HepG2 (cell line): ENCODE measurements around the gene FAM234A. TPM values are rescaled to one million over a fixed set of nuclear protein-coding genes. Genes with fewer than 3 reads are reported as not detected.

ENCODE experiments used
- ATAC-seq: fragments of 200-7000 bp; cut with Tn5 transposase; 3 replicates; pipeline ENCODE4 v1.9.1; 2020; ENCODE audit warnings: mild to moderate bottlenecking, moderate library complexity
- BruUV-seq: library from RNA; stranded (reverse); fragments of 400-500 nt; replicated peaks from 2 replicates; lab custom pipeline; 2021; lab: Mats Ljungman, UMichigan
- CTCF ChIA-PET: fragments of 300-600 bp; formaldehyde crosslinking; extraction: SDS; loops from one replicate; lab custom pipeline; 2021; ENCODE audit warnings: low total read pairs, inconsistent platforms, low intra/inter-chr PET ratio; lab: Yijun Ruan, JAX
- POLR2A ChIA-PET: fragments of 350-600 bp; sonication (Branson Sonifier 250); formaldehyde crosslinking; loops from one replicate; lab custom pipeline; 2020; ENCODE audit warnings: antibody characterized with exemption, inconsistent platforms; lab: Yijun Ruan, JAX
- DNase-seq: peaks from one replicate; pipeline ENCODE4 v3.0.0-alpha.2; 2015; ENCODE audit warnings: low spot score
- FAIRE-seq: peaks from 3 replicates; lab custom pipeline; 2011; peaks lifted over from hg19 to GRCh38; lab: Jason Lieb, UNC
- H2AFZ ChIP-seq: one replicate; pipeline ENCODE4 v1.6.1; 2011; ENCODE audit warnings: low read length, inconsistent platforms
- H3K27ac ChIP-seq: fragments of 300-600 bp; 3 replicates; pipeline ENCODE4 v1.8.0; 2011; ENCODE audit warnings: mixed run types, mild to moderate bottlenecking, mixed read lengths, low read length, inconsistent platforms; ENCODE audit not compliant: insufficient read depth; ENCODE audit errors: extremely low read length
- H3K27me3 ChIP-seq, 2 experiments: fragments of 200-600 bp in 1 of 2; 2 replicates in 1 of 2; 3 replicates in 1 of 2; pipeline versions ENCODE4 v1.6.0 to v1.8.0; 2011; ENCODE audit warnings: low read length in 2 of 2, mild to moderate bottlenecking in 2 of 2, moderate library complexity in 2 of 2, inconsistent platforms in 1 of 2; ENCODE audit not compliant: insufficient read depth in 2 of 2, control insufficient read depth in 1 of 2
- H3K36me3 ChIP-seq, 2 experiments: fragments of 200-600 bp in 1 of 2; replicated peaks in 1 of 2; 2 replicates in 1 of 2; 3 replicates in 1 of 2; pipeline versions ENCODE4 v1.5.1 to v1.8.0; 2011; ENCODE audit warnings: low read length in 2 of 2, inconsistent platforms in 1 of 2; ENCODE audit not compliant: insufficient read depth in 2 of 2, control insufficient read depth in 1 of 2
- H3K4me1 ChIP-seq: 2 replicates; pipeline ENCODE4 v1.5.1; 2012; ENCODE audit warnings: low read length, inconsistent platforms; ENCODE audit not compliant: insufficient read depth
- H3K4me2 ChIP-seq: 2 replicates; pipeline ENCODE4 v1.6.0; 2011; ENCODE audit warnings: low read depth, low read length, inconsistent platforms
- H3K4me3 ChIP-seq, 3 experiments: fragments of 200-600 bp in 1 of 3; sonication (generic), shearing (Covaris generic) in 1 of 3; replicated peaks in 1 of 3; 2 replicates each; pipeline ENCODE4 v1.5.1; 2011 to 2016; ENCODE audit warnings: low read length in 3 of 3, inconsistent platforms in 2 of 3, low read depth in 2 of 3, mild to moderate bottlenecking in 2 of 3, control low read depth in 1 of 3, mixed read lengths in 1 of 3; ENCODE audit not compliant: insufficient read depth in 1 of 3
- H3K79me2 ChIP-seq: one replicate; pipeline ENCODE4 v1.6.1; 2011; ENCODE audit warnings: low read length, inconsistent platforms; ENCODE audit not compliant: insufficient read depth
- H3K9ac ChIP-seq: 2 replicates; pipeline ENCODE4 v1.6.0; 2011; ENCODE audit warnings: mild to moderate bottlenecking, low read depth, low read length, inconsistent platforms; ENCODE audit not compliant: insufficient read depth
- H3K9me3 ChIP-seq: 2 replicates; pipeline ENCODE4 v1.5.1; 2012; ENCODE audit warnings: mild to moderate bottlenecking, low read length
- H4K20me1 ChIP-seq: 2 replicates; pipeline ENCODE4 v1.6.0; 2011; ENCODE audit warnings: inconsistent platforms, mild to moderate bottlenecking, low read length, moderate library complexity; ENCODE audit not compliant: insufficient read depth
- AGO2 ChIP-seq: fragments of 200-400 bp; formaldehyde crosslinking; optimal IDR thresholded peaks from 2 replicates; pipeline ENCODE3; 2017; ENCODE audit warnings: mild to moderate bottlenecking, low read depth, low read length, moderate library complexity
- GATAD1 ChIP-seq: IDR thresholded peaks from 2 replicates; pipeline ENCODE4 v1.6.1; 2016; ENCODE audit warnings: missing genetic modification reagents, missing compliant biosample characterization
- IKZF4 ChIP-seq: sonication (generic); formaldehyde crosslinking; IDR thresholded peaks from 2 replicates; pipeline ENCODE4 v1.5.1; 2020; ENCODE audit warnings: borderline replicate concordance, mild to moderate bottlenecking, low read depth, missing genetic modification reagents; ENCODE audit errors: not compliant biosample characterization
- RBAK ChIP-seq: sonication (generic); formaldehyde crosslinking; IDR thresholded peaks from 2 replicates; pipeline ENCODE4 v1.5.1; 2020; ENCODE audit warnings: mild to moderate bottlenecking, missing genetic modification reagents
- ZFP82 ChIP-seq: sonication (generic); formaldehyde crosslinking; IDR thresholded peaks from 2 replicates; pipeline ENCODE4 v1.5.1; 2020; ENCODE audit warnings: mild to moderate bottlenecking, missing genetic modification reagents, borderline replicate concordance
- ZNF207 ChIP-seq: fragments of 450-650 bp; IDR thresholded peaks from 2 replicates; pipeline ENCODE4 v1.6.1; 2016; ENCODE audit warnings: antibody characterized with exemption, borderline replicate concordance
- WGBS: methylation state at CpG from one replicate; pipeline ENCODE4 v1.1.6; 2017; ENCODE audit warnings: low lambda C conversion rate; 5-methylcytosine and 5-hydroxymethylcytosine counted together
- in situ Hi-C: cut with HindIII; loops from 2 replicates; pipeline ENCODE4 v1.10.0; 2017; ENCODE audit warnings: low pct_unique_long_range_greater_than_20kb; ENCODE audit not compliant: extremely low pct_ligation_motif_present
- intact Hi-C: fragments of 100-400 bp; cut with micrococcal nuclease; formaldehyde crosslinking; loops from one replicate; pipeline ENCODE4 v1.10.0; 2022; ENCODE audit not compliant: unreplicated experiment
- polyA plus RNA-seq, 8 experiments: library from polyadenylated mRNA; depleted of rRNA in 3 of 8; stranded (reverse) in 7 of 8; unstranded in 1 of 8; fragments of >200 nt; fragmentation: Illumina TruSeq in 4 of 8; extraction: Trizol in 4 of 8; gene quantifications; 2 replicates each; pipeline versions ENCODE4 v1.2.1 to v1.2.3, GENCODE V29; 2011 to 2016; ENCODE audit warnings: low read depth in 4 of 8, missing spikeins in 1 of 8, mixed read lengths in 1 of 8; ENCODE audit not compliant: insufficient read depth in 1 of 8
- total RNA-seq, 5 experiments: library from RNA; depleted of rRNA; stranded (reverse); fragments of >200 nt; fragmentation: Illumina TruSeq; extraction: Trizol; gene quantifications; 2 replicates each; pipeline ENCODE4 v1.2.3, GENCODE V29; 2016; ENCODE audit warnings: low read depth in 1 of 5
- TF ChIP-seq, protein P1 (sequence below): sonication (generic); formaldehyde crosslinking; IDR thresholded peaks from 2 replicates; pipeline ENCODE4 v1.4.0; 2020; ENCODE audit warnings: missing genetic modification reagents

Gene FAM234A
- total and polyA plus RNA-seq, 2 of the 13 experiments (the other 11 are each of a cell fraction or from before 2014, with no cell fraction given): 29.2 to 34.4 TPM

DNA sequence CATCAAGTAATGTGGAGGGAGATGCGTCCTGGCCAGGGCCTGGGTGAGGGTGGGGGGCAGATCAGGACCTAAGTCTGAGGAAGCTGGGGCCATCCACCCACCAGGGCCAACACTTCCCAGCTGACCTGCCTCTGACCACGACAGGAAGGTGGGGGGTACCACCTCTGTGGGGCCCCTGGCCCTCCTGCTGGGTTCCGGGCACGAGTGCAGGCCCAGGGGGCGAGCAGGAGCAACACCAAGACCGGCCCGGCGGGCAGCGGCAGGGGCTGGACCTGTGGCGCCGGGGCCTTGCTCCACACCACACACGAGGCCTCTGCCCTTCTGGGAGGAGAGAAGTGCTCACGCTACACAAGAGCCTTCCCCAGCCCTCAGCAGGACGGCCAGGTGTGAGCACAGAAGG is 61.7 kb downstream of the FAM234A start:
- POLR2A ChIA-PET: no interaction called here
- no peak overlapping the region for H3K4me3 ChIP-seq
- no peaks in the 10 kb centered on the region for H3K9me3 ChIP-seq
- BruUV-seq: no TSS peak
- H3K9ac ChIP-seq: no peak overlapping the region
- DNase-seq: no peak
- no peaks in the 10 kb centered on the region for H4K20me1 ChIP-seq
- intact Hi-C loops: no loop called here
- no peaks in the 10 kb centered on the region for H3K4me1 ChIP-seq
- H2AFZ ChIP-seq: no peak overlapping the region
- no peak overlapping the region for H3K4me2 ChIP-seq
- H3K79me2 ChIP-seq: no peaks in the 10 kb centered on the region
- no peak; the same call in 2 of the 3 replicates for ATAC-seq
- no peak overlapping the region for H3K27ac ChIP-seq
- peaks cover 14 to 40% of the 10 kb centered on the region in 2 experiments; a peak in 4 of 5 replicates for H3K36me3 ChIP-seq
- 100% methylated on average over 1 of the region's 14 CpGs for WGBS
- TF ChIP-seq ZFP82 (CRISPR knock-in tag) (no peak), RBAK (no peak), IKZF4 (CRISPR knock-in tag) (no peak), GATAD1 (CRISPR knock-in tag) (no peak), AGO2 (peak; percentile 52), ZNF207 (no peak)
- TF ChIP-seq, protein P1, sequence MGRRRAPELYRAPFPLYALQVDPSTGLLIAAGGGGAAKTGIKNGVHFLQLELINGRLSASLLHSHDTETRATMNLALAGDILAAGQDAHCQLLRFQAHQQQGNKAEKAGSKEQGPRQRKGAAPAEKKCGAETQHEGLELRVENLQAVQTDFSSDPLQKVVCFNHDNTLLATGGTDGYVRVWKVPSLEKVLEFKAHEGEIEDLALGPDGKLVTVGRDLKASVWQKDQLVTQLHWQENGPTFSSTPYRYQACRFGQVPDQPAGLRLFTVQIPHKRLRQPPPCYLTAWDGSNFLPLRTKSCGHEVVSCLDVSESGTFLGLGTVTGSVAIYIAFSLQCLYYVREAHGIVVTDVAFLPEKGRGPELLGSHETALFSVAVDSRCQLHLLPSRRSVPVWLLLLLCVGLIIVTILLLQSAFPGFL: no peak
- TF ChIP-seq, all 625 proteins: peak for 1
- in situ Hi-C loops: no loop called here
- H3K27me3 ChIP-seq: no peaks in the 10 kb centered on the region
- CTCF ChIA-PET: no interaction called here
- no peak for FAIRE-seq
